Fibroblast of skin of left biceps (primary cell): ENCODE data around the gene GGT6.

Source experiments
- DNase-seq, 2 experiments: peaks; one replicate each; pipeline ENCODE4 v3.0.0-alpha.2; 2013; ENCODE audit warnings: low read depth in 2 of 2

The GGT6 gene

DNA sequence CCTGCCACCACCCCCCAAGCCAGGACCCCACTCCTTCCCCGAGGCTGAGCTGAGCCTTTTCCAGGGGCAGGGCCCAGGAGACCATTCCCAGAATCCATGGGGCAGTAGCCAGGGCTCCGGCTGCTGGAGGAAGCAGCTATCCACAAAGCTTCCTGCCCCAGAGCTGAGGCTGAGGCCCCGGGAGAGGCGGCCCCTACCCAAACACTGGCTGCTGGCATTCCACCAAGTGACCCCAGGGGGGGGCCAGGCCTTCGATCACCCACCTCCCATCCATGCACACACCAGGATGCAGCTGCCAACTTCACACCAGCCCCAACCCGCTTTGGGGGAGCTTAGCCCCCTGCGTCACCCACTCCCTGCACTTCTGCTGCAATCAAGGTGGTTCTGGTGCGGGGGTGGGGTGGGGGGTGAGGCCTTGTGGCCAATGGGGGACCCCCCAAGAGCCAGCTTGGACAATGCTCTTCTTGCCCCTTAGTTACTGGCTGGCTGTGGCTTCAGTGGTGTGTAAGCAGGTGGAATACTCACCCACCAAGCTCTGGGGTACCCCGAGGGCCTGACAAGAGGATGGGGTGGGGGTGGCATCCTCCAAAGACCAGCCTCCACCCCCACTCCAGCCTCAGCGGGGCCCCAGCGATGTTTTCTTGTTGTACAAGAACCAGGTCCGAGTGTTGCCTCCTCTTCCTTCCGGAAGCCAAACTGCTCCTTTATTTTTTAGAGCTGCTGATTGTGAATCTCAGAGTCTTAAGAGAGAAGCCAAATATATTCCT is 22.0 kb downstream of the GGT6 start:
- DNase-seq, result no peak

DNA sequence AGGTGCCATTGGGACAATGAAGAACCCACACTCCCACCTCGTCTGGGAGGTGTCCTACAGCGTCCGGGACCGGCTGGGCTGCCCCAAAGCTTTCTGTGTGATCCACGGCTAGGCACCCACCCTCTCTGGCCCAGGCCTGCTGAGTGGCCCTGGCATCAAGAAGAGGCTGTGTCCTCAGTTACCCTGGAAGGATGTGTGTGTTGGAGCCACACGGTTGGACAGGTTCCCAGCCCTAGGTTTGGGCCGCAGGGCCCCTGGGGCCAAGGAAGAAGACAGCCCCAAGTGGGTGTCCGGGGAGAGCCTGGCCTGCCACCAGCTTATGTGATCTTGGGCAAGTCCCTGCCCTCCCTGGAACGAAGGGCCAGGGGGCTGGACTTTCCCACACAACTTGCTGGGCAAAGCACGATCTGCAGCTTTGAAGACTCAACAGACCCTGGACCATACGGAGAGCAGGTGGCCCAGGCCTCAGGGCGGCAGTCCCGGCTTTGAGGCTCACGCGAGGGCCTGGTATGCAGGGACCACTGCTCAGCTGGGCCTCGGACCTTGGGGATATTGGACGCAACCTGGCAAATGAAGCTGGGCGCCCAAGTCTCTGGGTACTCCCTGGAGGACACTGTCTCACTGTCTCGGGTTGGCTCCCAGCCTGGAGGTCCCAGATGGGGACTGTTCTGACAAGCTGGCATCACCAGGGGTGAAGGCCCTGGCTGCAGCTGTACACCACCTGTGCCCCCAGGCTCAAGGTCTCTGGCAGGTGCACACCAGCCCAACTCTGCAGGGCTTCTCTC is 22.7 kb downstream of the GGT6 start:
- DNase-seq, result no peak

DNA sequence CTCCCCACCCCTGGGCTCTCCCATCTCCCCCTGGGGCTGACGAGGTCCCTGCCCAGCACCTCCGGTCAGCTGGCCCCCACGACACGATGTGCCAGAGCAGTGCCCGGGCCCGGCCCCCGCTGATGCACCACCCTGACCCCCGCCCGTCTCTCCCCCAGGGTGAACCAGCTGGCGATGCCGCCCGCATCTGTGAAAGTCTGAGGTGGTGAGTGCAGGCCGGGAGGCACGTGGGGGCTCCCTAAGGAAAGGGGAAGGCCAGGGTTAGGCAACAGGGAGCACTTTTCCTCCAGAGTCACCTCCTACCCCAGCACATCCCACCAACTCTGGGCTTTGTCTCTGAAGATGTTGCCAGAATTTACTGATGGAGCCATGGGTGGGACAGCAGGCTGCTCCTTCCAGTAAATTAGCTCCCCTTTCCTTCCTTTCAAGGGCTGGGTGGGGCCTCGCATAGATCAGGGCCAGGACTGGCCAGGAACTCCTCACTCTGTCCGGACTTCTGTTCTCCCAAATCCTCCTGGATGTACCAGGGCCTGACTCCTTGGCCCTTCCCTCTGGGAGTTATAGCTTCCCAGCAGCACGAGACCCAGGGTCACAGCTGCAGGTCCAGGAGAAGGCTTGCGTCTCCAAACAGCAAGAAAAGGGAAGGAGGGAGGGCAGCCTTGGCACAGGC is 23.5 kb downstream of the GGT6 start:
- no peak for DNase-seq

DNA sequence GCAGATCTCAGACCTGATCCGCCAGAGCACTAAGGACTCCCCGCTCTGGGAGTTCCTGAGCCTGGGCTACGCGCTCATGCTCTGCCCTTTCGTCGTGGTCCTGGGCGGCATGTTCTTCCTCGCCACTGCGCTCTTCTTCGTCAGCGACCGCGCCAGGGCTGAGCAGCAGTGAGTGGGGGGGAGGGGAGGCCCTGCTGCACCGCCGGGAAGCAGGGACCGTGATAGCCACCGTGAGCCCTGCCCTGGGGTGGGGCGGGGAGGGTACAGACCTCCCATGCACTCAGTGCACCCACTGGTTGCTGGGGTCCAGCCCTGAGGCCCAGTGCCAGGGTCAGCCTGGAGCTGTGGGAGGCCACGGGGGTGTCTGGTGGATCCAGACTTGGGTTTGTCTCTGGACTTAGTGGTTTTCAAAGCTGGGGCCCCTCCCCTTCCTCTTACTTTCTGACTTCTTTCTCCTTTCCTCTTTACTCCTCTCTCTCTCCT is 24.1 kb downstream of the GGT6 start:
- DNase-seq, result no peak

DNA sequence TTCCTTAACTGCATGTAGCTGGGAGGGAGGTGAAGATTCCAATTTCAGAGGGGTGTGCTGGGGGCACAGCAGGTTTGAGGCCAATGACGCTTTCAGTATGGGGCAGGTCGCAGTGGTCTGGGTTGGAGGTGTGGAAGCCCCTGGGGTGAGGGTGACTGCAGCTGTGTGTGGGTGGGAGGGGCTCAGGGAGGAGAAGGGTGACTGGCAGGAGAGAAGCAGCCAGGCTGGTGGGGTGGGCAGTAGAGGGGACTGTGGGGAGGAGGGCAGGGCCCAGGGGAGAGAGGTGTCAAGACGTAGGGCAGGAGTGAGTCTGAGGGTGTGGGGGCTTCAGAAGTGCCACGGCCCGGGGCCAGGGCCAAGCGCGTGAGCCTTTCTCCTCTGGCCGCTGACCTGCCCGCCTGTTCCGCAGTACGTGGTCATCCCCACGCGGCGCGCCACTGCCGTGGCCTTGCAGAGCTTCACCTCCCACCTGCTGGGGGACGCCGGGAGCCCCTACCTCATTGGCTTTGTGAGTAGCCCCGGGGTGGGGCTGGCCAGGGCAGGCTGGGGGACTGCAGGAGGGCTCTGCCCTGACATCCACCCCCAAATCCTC is 24.6 kb downstream of the GGT6 start:
- no peak for DNase-seq

DNA sequence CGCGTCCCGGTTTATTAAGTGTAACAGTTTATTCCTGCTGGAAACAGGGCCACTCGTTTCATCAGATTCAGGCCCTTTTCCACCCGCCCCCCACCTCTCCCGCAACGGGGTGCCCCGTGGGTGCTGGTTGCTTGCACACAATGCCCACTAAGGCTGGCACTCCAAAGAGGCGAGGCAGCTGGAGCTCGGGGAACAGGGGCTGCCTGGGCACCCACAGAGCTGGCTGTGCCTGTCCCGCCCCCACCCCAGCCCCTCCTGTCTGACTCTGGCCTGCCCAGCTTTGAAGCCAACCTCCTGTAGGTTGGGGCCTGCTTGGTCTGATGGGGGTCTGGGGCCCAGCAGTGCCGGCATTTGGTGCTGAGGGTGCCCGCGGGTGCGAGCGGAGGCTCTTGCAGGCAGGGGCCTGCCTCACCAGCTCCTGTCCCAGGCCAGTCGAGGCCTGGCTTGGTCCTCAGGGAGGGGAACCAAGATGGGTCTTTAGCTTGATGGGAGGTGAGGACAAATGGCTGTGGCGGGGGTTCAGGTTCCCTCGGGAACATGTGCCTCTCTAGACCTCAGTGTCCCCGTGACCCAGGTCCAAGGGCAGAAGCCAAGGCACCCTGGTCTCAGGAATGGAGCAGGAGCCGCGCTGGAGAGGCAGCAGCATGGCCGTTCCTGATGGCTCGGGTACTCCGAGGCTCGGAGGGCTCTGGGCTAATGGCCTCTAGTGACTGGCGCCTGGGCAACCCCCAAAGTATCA is 25.3 kb downstream of the GGT6 start:
- DNase-seq, result no peak

DNA sequence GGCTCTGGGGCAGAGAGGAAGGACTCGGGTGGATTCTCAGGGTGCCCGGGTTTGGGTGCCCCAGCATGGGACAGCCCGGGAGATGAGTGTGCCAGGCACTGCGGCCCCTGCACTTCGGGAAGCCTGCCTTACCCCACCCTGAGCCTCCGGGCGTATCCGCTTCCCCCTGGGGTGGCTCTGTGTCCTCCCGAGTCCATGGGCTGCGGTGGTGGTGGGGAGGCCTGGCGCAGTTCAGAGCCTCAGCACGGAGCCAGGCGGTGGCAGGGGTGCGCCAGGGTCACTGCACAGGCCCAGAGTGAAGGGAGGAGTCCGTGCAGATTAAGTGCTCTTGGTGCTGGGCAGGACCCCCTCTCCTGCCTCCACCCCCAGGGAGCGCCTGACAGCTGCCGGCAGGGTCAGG is 25.9 kb downstream of the GGT6 start:
- DNase-seq, result no peak

DNA sequence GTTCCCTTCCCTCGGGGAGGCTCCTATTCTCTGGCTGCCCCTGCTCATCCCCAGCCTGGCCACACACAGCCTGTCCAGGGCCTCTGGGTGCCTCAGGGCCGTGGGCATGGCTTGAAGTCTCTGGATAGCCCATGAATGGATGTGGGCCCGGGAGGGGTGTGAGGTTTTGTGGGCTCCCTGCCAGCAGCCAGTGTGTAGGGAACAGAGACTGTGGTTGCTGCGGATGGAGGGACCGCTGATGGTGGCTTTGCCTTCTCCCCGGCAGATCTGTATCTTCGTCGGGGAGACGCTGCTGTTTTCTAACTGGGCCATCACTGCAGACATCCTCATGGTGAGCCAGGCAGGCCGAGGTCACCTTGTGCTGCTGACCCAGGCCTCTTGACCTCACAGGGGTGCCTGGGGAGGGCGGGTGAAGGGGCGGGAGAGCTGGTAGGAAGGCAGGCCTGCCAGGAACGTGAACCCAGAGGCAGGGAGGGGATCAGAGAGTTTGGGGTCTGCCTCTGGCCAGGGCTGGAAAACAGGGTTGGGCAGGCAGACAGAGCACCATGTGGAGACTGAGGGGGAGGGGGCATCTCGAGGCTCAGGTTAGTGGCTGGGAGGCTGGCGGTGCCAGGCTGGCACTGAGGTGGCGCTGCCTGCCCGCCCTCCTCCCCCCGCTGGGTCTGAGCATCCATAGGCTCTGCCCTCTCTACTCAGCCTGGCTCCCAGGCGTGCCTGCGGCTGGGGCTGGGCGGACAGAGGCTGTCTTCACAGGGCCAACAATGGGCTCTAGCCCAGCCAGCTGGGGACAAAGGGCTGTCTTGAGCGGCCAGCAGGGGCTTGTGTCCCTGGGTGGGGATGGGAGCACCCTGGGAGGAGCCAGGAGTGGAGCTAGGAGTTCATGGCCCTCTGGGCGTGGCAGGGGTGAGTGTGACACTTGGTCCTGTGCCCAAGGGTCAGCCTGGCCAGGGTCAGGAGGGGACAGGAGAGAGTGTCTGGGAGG is 26.6 kb downstream of the GGT6 start:
- DNase-seq, result no peak

DNA sequence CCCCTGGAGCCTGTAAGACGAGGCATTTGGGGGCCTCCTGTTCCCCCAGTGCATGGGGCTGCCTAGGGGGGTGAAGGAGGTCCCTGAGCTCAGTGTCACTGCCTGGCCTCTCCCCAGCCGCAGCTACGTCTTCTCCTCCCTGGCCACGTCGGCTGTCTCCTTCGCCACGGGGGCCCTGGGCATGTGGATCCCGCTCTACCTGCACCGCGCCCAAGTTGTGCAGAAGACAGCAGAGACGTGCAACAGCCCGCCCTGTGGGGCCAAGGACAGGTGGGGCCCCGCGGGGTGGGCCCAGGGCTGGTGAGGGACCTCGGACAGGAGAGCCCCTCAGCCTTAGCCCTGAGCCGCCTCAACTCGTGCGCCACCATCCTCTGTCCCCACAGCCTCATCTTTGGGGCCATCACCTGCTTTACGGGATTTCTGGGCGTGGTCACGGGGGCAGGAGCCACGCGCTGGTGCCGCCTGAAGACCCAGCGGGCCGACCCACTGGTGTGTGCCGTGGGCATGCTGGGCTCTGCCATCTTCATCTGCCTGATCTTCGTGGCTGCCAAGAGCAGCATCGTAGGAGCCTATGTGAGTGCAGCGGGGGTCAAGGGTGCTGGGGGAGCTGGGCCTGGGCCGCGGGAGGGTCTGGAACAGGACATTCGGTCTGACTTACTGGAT is 27.4 kb downstream of the GGT6 start:
- DNase-seq, result no peak

DNA sequence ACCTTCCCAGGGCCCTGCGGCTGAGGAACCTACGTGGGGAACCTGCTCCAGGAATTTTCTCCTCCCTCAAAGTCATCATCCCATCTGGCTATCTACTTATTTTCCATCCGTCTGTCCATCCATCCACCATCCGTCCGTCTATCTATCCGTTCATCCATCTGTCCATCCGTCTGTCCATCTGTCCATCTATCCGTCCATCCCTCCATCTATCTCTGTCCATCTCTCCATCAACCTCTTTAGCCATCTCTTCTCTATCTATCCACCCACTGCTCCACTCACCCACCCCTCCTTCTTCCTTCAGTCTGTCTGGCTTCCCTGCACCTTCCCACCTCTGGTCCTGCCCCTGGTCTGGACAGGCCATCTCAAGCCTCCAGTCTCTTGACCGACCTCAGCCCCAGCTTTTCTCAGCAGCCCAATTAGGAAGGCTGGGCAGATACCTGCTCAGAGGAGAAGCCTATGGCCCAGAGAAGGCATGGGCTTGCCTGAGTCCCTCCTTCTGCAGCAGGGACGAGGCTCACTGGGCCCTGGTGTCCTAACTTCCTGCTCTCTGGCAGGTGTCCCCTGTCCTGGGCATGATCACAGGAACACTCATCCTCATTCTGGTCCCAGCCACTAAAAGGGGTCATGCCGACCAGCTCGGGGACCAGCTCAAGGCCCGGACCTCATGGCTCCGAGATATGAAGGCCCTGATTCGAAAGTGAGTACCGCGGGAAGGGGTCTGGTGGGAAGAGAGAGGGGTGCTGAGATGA is 28.2 kb downstream of the GGT6 start:
- DNase-seq, result no peak

DNA sequence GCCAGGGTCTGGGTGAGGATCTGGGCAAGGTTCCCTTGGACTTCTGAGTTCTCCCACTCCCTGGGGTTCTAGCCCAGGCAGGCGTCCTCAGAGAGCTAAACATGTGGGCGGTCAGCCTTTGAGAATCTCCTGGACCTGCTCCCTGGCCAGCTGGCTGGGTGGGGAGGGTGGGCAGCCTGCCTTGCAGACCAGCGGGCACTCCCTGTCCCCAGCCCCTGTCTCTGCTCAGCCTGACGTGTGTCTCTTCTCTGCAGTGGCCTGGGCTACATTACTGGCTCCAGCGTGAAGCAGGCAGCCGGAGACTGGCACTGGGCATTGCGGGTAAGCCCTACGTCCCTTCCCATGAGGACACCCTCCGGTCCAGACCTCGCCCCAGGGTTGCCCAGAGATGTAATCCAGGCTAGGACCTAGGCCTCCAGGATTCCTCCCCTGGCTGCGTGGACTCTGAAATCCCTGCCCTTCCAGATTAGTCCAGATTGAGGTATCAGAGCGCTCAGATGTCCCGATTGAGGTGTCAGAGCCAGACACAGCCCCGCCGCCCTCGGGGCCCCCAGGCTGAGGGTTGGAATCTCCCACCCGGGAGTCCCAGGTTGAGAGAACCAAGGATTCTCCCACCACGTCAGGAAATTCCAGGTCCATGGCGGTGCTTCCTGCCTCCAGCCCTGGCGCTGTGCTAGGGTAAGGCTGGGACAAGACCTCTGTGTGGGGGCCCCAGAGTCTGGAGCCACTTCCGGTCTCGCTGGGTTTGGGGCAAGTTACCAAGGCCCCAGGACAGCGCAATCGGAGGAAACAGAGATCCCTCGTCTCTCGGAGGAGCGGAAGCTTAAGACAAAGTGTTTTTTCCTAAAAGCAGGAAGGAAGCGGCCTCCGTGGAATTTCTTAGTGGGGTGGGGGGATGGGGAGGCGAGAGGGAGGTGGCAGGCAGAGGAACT is 29.3 kb downstream of the GGT6 start:
- no peak for DNase-seq

DNA sequence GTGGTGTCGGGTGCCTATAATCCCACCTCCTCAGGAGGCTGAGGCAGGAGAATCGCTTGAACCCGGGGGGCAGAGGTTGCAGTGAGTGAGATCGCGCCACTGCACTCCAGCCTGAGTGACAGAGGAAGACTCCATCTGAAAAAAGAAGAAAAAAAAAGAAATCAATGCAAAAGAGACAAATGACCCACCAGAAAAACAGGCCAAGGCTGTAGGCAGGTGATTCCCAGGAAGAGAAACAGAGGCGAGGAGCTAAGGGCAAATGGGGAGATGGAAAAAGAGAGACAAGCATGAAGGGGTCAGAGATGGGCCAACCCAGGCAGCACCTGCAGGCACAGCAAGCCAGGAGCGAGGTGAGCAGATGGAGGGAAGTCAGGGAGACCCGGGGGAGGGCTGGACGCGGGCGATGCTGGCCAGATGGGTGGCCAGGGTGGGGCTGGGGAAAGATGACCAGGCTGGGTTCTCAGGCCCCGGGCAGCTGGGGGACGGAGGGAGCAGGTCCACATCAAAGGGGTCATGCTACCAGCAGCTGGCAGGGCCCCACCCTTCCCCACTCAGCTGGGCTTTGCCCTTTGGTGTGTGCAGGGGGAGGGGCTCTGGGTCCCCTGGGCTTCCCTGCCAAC is 30.7 kb downstream of the GGT6 start:
- no peak for DNase-seq

DNA sequence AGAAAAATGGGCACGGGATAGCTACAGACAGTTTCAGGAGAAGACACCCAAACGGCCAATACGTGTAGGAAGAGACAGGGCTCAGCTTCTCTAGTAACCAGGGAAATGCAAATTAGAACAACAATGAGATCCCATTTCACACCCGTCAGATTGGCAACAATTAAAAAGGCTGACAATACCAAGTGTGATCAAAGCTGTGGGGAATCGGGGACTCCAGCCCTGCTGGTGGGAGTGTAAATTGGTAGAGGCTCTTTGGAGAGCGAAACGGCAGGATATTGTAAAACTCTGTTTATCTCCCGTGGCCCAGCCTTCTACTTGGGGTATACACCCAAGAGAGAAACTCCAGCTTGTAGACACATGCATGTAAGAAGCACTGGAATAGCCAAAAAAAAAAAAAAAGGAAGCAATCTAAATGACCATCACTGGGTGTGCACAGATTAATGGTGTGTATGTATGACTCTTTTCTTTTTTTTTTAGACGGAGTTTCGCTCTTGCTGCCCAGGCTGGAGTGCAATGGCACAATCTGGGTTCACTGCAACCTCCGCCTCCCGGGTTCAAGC is 32.7 kb downstream of the GGT6 start:
- DNase-seq, result no peak

DNA sequence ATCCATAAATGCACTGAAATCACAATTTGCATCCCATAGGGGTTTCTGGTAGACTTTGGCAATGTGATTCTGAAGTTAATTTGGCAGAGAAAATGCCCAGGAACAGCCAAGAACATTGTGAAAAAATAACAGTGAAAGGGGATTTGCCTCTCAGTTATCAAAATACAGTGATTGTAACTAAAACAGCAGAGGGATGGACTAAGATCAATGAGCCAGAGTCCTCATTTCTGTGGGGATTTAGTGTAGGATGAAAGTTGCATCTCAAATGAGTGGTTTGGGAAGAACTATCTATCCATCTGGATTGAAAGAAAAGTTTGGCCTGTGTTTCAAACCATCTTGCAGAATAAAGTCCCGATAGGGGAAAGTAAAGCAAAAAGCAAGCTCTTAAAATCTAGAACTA is 33.2 kb downstream of the GGT6 start:
- no peak for DNase-seq

DNA sequence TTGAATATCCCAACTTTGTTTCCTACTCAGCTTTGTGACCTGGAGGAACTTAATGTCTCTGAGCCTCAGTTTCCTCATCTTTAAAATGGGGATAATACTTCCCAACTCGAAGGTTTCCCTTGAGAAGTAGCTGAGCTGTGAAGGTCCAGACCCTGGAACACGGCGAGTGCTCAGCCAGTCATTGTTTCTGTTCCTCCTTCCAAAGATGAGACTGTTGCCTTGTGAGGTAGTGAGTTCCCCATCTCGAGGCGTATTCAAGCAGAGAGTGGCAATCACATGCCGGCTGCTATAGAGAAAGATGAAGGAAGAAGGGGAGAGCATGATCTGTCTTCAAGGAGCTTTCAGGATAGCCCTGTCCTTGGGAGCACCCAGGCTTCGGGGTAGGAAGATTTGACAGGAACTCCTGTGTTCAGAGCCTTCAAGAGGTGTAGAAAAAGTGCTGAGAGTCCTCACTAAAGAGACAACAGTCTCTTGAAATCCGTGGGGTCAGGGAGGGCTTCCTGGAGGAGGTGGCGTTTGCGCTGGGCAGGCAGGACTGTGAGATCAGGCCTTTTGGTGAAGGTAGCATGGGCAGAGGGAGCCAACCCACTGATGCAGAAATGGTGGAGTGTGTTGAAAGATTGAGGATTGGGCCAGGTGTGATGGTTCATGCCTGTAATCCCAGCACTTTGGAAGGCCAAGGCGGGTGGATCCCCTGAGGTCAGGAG is 34.5 kb downstream of the GGT6 start:
- DNase-seq, result no peak

DNA sequence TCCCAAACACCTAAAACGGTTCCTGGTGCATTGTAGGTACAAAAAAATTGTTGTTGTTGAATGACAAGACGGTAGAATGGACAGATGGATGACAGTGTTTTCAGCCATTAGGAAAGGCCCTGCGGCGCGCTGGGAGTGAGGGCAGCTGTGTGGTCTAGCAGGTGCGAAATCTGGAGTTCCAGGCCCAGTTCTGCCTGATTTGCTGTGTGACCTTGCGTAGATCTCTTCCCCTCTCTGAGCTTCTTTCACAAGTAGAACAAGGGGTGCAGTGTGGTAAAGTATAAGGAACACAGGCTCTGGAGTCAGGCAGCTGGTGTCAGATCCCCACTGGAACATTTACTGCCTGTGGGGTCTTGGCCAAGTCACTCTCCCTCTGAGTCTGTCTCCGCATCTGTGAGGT is 36.4 kb downstream of the GGT6 start:
- DNase-seq, result no peak

DNA sequence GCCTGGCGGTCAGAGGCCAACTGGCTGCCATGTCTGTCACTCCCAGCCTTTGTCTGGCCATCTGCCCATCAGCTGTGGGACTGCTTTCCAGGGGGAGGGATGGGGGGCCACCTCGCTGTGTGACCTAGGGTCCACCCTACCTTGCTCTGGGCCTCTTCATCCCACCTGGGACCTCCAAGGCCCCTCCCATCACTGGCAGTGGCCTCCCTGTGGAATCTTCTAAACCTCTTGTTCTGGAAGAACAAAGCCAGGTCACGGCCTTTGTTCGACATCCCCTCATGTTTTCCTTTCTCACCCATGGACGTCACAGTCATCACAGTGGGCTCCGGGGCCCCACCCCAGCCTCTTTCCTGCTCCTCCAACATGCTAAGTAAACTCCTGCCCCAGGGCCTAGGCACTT is 37.7 kb downstream of the GGT6 start:
- no peak for DNase-seq
